HL-60/S4 treated with retinoic acid at 250 ng/mL for 4 days and 3 days (cell line): ENCODE results near the gene NOS3.
"Not testable (repeated sequence)": the region's sequence is repeated elsewhere in the genome, so short reads cannot be mapped to it uniquely, and the experiment has no call there.

ENCODE experiments used
- in situ Hi-C: fragments of 300-500 bp; cut with MboI; formaldehyde crosslinking; loops from 2 replicates; pipeline ENCODE4 v1.7.0; 2022; ENCODE audit warnings: low sequenced_read_pairs

Gene NOS3

GRCh38 chr7:151013356-151013732, 22.5 kb downstream of the NOS3 start:
- in situ Hi-C loops = no loop called here

DNA sequence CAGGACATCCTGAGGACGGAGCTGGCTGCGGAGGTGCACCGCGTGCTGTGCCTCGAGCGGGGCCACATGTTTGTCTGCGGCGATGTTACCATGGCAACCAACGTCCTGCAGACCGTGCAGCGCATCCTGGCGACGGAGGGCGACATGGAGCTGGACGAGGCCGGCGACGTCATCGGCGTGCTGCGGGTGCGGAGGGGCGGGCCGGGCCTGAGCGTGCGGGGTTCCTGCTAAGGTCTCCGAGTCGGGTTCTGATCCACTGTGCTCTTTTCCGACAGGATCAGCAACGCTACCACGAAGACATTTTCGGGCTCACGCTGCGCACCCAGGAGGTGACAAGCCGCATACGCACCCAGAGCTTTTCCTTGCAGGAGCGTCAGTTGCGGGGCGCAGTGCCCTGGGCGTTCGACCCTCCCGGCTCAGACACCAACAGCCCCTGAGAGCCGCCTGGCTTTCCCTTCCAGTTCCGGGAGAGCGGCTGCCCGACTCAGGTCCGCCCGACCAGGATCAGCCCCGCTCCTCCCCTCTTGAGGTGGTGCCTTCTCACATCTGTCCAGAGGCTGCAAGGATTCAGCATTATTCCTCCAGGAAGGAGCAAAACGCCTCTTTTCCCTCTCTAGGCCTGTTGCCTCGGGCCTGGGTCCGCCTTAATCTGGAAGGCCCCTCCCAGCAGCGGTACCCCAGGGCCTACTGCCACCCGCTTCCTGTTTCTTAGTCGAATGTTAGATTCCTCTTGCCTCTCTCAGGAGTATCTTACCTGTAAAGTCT, 23.1 kb downstream of the NOS3 start:
- in situ Hi-C loops = no loop called here

- in situ Hi-C loops = no loop called here
These were observed 24.1 kb downstream of the NOS3 start for GRCh38 chr7:151014950-151015349.

DNA sequence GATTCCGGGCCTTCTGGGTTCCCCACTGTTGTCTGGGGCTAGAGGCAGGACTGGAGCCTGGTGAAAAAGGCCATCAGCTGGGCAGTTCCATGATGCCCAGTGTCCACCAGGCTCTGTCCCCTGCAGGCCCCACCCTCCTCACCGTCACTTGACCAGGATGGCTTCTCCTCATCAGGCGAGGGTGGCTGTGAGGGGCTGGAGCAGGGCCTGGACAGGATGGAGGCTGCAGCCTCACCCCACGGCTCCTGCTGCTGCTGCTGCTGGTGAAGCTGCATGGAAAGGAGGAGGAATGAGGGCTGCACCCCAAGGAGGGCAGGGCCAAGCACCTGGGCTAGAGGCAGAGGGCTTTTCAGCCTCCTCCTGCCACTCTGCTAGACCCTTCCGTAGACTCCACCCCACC, 25.1 kb downstream of the NOS3 start:
- in situ Hi-C loops = no loop called here

GRCh38 chr7:151016505-151016904, 25.7 kb downstream of the NOS3 start:
- in situ Hi-C loops = no loop called here

DNA sequence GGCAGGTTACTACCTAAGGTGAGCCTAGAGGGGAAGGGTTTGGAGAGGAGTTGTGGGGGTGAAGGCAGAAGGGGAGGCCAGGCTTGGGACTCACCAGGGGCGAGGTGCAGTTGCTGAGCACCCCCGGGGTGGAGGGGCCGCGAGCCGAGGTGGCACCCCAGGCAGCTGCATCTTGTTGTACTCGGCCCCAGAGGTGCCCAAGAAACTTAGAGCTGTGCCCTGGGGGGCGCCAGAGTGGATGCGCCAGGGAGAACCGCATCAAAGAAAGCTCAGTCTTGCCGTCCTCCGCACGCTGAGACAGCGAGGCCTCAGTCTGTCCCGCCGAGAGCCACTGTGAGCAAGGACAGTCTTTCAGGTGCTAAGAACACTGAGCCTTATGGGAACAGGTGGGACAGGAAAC, 26.1 kb downstream of the NOS3 start:
- in situ Hi-C loops = no loop called here

DNA sequence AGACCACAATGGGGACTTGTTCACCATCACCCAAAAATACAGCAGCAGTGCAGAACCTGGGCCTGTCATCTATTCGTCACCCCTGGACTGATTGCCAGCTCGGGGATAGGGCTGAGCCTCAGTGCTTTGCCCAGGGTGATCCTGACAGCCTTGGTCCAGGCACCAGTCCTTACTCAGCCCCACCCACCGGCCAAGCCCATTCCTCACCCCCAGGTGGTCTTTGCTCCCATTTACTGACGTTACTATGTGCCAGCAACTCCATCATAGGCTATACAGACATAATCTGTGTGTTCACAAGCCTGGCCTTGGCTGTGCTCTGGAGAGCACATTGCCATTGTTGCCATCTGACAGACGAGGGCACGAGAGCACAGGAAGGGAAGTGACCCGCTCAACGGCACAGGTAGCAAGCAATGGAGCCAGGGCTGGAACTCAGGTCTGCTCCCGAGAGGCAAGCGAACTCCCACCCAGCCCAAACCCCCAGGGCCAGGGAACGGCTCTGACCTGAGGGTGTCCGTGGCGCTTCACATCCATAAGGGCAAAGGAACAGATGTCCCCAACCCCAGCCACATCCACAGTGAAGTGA, 26.6 kb downstream of the NOS3 start:
- in situ Hi-C loops = no loop called here

DNA sequence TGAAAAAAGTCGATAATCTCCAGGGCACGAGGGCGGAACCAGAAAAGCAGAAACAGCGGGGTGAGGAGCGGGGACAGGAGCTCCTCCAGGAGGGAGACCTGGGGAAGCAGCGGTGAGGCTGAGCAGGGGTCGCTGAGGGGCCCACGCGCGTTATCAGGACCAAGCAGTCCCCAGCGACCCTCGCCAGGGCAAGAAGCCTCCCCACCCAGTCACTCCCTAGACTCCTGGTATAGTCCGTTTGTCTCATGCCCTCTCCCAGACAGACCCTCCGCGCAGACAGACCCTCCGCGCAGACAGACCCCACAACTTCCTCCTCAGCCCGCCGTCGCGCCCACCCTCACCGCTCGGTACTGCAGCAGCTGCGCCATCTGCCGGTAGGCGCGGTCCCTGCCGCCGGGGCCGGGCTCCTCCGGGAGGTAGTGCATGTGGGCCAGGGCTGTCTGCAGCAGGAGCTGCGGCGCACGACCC, 27.2 kb downstream of the NOS3 start:
- in situ Hi-C loops = no loop called here

GRCh38 chr7:151018421-151019129, 27.8 kb downstream of the NOS3 start:
- in situ Hi-C loops = no loop called here

DNA sequence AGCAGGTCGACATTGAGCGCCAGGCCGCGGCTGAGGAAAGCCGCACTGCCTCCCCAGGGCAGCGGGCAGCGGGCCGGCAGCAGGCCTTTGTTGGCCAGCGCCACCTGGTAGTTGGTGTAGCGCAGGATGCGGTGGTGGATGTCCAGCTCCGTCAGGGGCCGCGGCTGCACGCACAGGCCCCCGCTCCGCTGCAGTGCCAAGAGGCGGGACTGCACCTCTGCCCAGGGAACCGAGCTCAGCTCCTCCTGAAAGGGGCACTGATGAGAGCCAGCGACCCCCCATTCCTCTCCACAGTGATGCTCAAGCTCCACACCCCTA, 28.3 kb downstream of the NOS3 start:
- in situ Hi-C loops = no loop called here

- in situ Hi-C loops = no loop called here
These were observed 29.4 kb downstream of the NOS3 start for GRCh38 chr7:151020231-151020630.

GRCh38 chr7:151023232-151023631, 32.4 kb downstream of the NOS3 start:
- in situ Hi-C loops = no loop called here

DNA sequence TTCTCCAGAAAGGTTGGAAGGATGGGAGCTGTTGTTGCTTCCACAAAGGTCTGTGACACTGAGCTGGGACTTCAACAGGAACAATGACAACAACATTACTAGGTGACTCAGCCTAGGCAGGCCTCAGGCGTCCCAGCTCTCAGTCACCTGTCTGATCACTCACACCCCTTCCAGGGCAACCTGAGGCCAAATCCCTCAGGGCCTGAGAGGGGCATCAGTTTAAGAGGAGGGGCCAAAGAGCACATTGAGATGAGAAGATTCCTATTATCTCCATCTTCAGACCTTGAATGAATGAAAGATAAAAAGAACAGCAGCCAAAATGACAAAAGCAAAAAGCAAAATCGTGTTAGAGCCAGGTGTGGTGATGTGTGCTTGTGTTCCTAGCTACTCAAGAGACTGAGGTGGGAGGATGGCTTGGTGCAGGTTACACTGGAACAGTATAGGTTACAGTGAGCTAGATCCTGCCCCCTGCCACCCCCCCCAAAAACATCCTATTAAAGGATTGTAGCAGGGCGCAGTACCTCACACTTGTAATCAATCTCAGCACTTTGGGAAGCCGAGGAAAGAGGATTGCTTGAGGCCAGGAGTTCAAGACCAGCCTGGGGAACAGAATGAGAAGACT, 33.7 kb downstream of the NOS3 start, which contains the start of gene ATG9B:
TSS of gene ATG9B (minus strand) at position 60 of the 622 bp plus-strand sequence. CDS start 71 bp downstream, outside the sequence.
- in situ Hi-C loops = no loop called here

DNA sequence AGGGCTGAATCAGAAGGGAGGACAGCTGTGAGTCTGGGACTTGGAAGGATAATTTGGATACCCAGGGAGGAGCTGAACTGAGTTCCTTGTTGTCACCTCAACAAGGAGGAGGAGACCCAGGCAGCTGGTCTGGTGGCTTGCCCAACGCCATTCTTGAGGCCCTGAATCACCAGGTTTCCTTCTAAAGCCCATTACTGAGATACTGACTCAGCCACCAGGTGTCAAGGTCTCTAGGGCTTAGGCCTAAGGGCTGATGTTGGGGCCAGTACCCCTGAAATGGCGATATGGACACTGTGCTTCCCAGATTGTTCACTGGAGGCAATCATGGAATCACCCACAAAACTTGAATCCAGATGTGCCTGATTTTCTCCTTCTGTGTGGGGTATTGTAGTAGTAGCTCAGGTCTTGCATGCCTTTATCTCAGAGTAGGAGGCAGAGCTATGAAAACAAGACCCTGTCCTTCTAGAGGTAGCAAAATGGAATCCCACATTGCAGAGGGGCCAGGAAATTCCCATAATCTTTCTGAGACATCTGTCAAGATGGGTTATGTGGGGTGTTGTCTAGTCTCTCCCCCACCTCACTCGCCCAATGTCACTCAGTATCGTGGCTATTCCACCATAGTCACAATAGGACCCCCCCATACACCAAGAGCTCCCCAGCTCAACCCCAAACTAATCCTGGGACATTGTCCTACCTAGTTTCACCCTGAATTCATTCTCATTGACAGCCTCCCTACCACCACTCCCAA, 35.3 kb downstream of the NOS3 start:
- in situ Hi-C loops = no loop called here

DNA sequence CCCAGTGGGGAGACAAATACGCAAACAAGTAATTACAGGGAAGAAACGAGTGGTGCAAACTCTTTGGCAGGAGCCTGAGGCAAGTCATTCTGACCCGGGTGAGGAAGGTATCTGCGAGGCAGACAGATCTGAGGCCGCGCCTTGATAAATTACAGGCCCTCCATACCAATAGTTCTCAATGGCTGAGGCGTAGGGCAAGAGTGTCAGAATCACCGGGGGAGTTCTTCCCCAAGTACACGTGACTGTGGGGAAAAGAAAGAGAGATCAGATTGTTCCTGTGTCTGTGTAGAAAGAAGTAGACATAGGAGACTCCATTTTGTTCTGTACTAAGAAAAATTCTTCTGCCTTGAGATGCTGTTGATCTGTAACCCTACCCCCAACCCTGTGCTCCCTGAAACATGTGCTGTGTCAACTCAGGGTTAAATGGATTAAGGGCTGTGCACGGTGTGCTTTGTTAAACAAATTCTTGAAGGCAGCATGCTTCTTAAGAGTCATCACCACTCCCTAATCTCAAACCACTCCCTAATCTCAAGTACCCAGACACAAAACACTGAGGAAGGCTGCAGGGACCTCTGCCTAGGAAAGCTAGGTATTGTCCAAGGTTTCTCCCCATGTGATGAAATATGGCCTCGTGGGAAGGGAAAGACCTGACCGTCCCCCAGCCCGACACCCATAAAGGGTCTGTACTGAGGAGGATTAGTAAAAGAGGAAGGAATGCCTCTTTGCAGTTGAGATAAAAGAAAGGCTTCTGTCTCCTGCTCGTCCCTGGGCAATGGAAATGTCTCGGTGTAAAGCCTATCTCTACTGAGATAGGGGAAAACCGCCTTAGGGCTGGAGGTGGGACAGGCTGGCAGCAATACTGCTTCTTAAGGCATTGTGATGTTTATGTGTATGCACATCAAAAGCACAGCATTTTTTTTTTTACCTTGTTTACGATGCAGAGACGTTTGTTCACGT, 36.2 kb downstream of the NOS3 start:
- in situ Hi-C loops = not testable (repeated sequence)

- in situ Hi-C loops = not testable (repeated sequence)
These were observed 36.9 kb downstream of the NOS3 start for GRCh38 chr7:151027728-151028130.

- in situ Hi-C loops = no loop called here
These were observed 37.5 kb downstream of the NOS3 start, which contains the start of gene ABCB8 for GRCh38 chr7:151028131-151028947. Gene ABCB8, plus strand, starts transcription at chr7:151028450. Its CDS starts 66 bp downstream, at chr7:151028516.

DNA sequence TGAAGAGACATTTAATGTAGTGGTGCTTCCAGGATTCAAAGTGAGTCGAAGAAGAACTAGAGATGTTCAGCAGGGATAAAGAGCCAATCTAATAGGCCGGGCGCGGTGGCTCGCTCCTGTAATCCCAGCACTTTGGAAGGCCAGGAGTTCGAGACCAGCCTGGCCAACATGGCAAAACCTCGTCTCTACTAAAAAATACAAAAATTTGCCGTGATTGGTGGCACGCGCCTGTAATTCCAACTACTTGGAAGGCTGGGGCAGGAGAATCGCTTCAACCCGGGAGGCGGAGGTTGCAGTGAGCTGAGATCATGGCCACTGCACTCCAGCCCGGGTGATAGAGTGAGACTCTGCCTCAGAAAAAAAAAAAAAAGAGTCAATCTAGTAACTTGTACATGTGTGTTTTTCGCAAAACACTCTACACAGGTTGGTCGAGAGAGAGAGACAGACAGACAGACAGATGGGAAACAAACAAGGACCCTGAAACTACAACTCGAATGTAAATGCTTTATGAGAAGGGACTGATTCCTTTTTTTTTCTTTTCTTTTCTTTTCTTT, 38.2 kb downstream of the NOS3 start:
- in situ Hi-C loops = no loop called here
